Heart left ventricle (tissue), 13 donors: ENCODE measurements around the gene ZMIZ1.

Source experiments
- POLR2A ChIP-seq, 2 donors: fragments of 450-650 bp; IDR thresholded peaks; one replicate each; pipeline ENCODE4 v1.6.1; 2017; ENCODE audit warnings: antibody characterized with exemption in 2 of 2, mild to moderate bottlenecking in 2 of 2, moderate library complexity in 2 of 2
- TF ChIP-seq, protein P1 (sequence below), 12 donors: fragments of 200-600 bp; sonication (generic) in 4 of 12; IDR thresholded peaks; one replicate each; pipeline versions ENCODE4 v1.5.0 to v1.8.0; 2018 to 2022; ENCODE audit warnings: antibody characterized with exemption in 12 of 12, mild to moderate bottlenecking in 5 of 12
- donor health status: ischemic (EF 13 %, LVEDD 7.1; RV severe dilation, severe dysfunction).
- donor health status: DM: no; HTN: yes; CAD: no.
- donor health status: DM: no; HTN: no; CAD: no.
- donor health status: ischemic (EF 25% LVEDD 6.9; RV normal size, moderate dysfunction).
- donor health status: ischemic (EF 25% LVEDD 5.7; RV mildly dilated, moderate dysfunction).
- donor health status: ischemic (EF 35%, LVEDD 5.7; RV mildly dilated, moderate dysfunction).
- donor health status: nonischemic (EF 11% LVEDD 7.7; RV severe dilation, severe dysfunction).
- donor health status: DM: yes; HTN: yes; CAD: no.
- donor health status: PGD.
- donor health status: ischemic (EF 29% LVEDD 5.4; RV normal size, mild dysfunction).
- donor health status: nonischemic (EF 23%, LVEDD 6.1; RV moderate dilation, normal function).

DNA sequence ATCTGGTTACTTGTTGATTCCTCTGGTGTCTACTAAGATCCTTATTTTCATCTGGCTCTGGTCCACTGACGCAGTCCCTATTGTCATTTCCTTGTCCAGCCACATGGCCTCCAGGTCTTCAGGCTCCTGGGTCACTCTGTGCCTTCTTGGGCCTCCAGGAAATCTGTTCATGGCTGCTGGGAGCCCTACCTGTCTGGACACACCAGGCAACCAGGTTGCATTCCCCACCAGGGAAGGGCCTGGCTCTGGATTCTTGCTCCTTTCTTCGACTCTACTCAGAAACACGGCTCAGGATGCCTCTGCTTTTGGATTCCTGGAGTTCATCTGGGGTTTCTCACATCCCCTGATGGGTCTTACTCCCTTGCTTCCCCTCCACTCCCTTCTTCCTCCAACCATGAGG, 270.5 kb downstream of the ZMIZ1 start:
- TF ChIP-seq, protein P1, sequence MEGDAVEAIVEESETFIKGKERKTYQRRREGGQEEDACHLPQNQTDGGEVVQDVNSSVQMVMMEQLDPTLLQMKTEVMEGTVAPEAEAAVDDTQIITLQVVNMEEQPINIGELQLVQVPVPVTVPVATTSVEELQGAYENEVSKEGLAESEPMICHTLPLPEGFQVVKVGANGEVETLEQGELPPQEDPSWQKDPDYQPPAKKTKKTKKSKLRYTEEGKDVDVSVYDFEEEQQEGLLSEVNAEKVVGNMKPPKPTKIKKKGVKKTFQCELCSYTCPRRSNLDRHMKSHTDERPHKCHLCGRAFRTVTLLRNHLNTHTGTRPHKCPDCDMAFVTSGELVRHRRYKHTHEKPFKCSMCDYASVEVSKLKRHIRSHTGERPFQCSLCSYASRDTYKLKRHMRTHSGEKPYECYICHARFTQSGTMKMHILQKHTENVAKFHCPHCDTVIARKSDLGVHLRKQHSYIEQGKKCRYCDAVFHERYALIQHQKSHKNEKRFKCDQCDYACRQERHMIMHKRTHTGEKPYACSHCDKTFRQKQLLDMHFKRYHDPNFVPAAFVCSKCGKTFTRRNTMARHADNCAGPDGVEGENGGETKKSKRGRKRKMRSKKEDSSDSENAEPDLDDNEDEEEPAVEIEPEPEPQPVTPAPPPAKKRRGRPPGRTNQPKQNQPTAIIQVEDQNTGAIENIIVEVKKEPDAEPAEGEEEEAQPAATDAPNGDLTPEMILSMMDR (IDR thresholded peaks at IDR 0.05) = no peak
- no peak for TF ChIP-seq POLR2A (IDR thresholded peaks at IDR 0.05)
